NB4 (cell line): Measurements from ENCODE around the gene STK10.

Source experiments
- CTCF ChIP-seq: IDR thresholded peaks from one replicate; pipeline ENCODE4 v1.5.1; 2012; ENCODE audit warnings: low read depth, low read length
- MAX ChIP-seq: IDR thresholded peaks from 2 replicates; pipeline ENCODE4 v1.6.1; 2011; ENCODE audit warnings: low read depth, low read length
- POLR2A ChIP-seq: IDR thresholded peaks from 2 replicates; pipeline ENCODE4 v1.6.1; 2011; ENCODE audit warnings: mild to moderate bottlenecking; ENCODE audit not compliant: insufficient read length; ENCODE audit errors: extremely low read depth

- TF ChIP-seq POLR2A, result no peak
- no peak for TF ChIP-seq CTCF
- no peak for TF ChIP-seq MAX
Measured at GRCh38 chr5:172171118-172171517, 16.9 kb downstream of the STK10 start.
